Measurements from ENCODE around the gene ENO4. TPM values are rescaled to one million over a fixed set of nuclear protein-coding genes. Genes with fewer than 3 reads are reported as not detected.

Gene ENO4
- total and polyA plus RNA-seq, 9 of the 15 experiments (the other 6 are each of a cell fraction or from before 2014, with no cell fraction given) = 0.07 TPM; not detected in 8

DNA sequence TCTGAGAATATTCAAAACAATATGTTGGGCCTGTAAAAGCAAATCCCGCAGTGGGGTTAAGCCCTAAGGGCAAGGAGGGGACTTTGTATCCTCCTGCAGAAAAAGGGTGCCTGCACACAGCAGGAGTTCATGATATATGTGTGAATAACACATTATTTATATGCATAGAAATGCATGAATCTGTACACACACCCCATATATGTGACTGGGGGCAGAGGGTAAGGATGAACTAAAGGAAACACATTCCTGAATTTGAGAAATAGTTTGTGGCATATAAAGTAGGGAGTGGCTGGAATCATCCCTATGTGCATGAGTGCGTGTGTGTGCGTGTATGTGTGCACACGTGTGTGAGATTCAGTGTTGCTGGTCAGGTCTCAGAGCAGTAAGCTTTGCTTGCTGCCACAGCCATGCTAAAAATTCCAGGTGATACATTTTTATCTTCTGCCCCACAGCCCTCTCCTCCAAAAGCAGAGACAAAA lies 18.9 kb downstream of the ENO4 start:
- H3K4me3 ChIP-seq = no peak overlapping the region
- intact Hi-C loops (cut with micrococcal nuclease) (no loop called here), in situ Hi-C loops (cut with MboI) (no loop called here)
- no peaks in the 10 kb centered on the region for H3K4me1 ChIP-seq (replicated peaks in 1 of 2; ENCODE audit: control insufficient read depth in 2 of 2, insufficient read depth in 2 of 2, low read length in 2 of 2)
- no peak overlapping the region for H3K4me2 ChIP-seq (ENCODE audit: insufficient read depth, low read length)
- peaks cover 0 to 5% of the 10 kb centered on the region in 2 experiments; a peak in 2 of 5 replicates for H3K27me3 ChIP-seq (ENCODE audit: control insufficient read depth in 2 of 2, insufficient read depth in 2 of 2, low read length in 2 of 2)
- H3K9me3 ChIP-seq (replicated peaks; ENCODE audit: control insufficient read depth, insufficient read depth, low read depth, low read length) = no peaks in the 10 kb centered on the region
- H4K20me1 ChIP-seq (replicated peaks; ENCODE audit: control insufficient read depth, insufficient read depth, low read length) = no peaks in the 10 kb centered on the region
- ChIA-PET CTCF (ENCODE audit: low intra/inter-chr PET ratio) (no interaction called here), POLR2A (no interaction called here)
- no peaks in the 10 kb centered on the region for H3K9me1 ChIP-seq (ENCODE audit: control insufficient read depth, insufficient read depth, low read length)
- no peak overlapping the region for H3K27ac ChIP-seq (ENCODE audit: extremely low read depth, low read depth, low read length)
- no peaks in the 10 kb centered on the region for H3K36me3 ChIP-seq (ENCODE audit: control insufficient read depth, insufficient read depth, low read length)
- FAIRE-seq (no peak), DNase-seq (ENCODE audit: extremely low read depth in 1 of 4, low spot score in 3 of 4) (no peak), ATAC-seq (no peak)
- BruUV-seq (replicated peaks) = no TSS peak
- 2% methylated on average over 4 of the region's 4 CpGs for WGBS (ENCODE audit: insufficient coverage, low coverage, missing lambda C conversion rate)
- H2AFZ ChIP-seq (ENCODE audit: low read depth, low read length) = no peak overlapping the region
- TF ChIP-seq BHLHE40 (IDR thresholded peaks at IDR 0.05; ENCODE audit: low read length) = no peak
- TF ChIP-seq ZNF561 (CRISPR knock-in tag; conservative IDR thresholded peaks at IDR 0.05) = no peak
- no peak for TF ChIP-seq ZNF24 (IDR thresholded peaks at IDR 0.05)
- no peak for TF ChIP-seq ZNF175 (CRISPR knock-in tag; IDR thresholded peaks at IDR 0.05; ENCODE audit: low read depth)
- TF ChIP-seq NCOR1 (IDR thresholded peaks at IDR 0.05) = no peak
- TF ChIP-seq CREB1 (IDR thresholded peaks at IDR 0.05) = no peak
- TF ChIP-seq CREB1 (CRISPR knock-in tag; IDR thresholded peaks at IDR 0.05) = no peak
- no peak for TF ChIP-seq SMARCA4 (IDR thresholded peaks at IDR 0.05)
- TF ChIP-seq TCFL5 (CRISPR knock-in tag; conservative IDR thresholded peaks at IDR 0.05) = no peak
- TF ChIP-seq HDAC1 (IDR thresholded peaks at IDR 0.05) = no peak
- TF ChIP-seq CHCHD3 (CRISPR knock-in tag; IDR thresholded peaks at IDR 0.05) = no peak
- TF ChIP-seq ZNF311 (CRISPR knock-in tag; IDR thresholded peaks at IDR 0.05) = no peak
- no peak for TF ChIP-seq RBFOX2 (IDR thresholded peaks at IDR 0.05; ENCODE audit: low read depth, low read length)
- H3K9ac ChIP-seq (ENCODE audit: insufficient read depth in 1 of 2, low read depth in 2 of 2, low read length in 2 of 2) = no peak overlapping the region
- no peaks in the 10 kb centered on the region for H3K79me2 ChIP-seq (ENCODE audit: control insufficient read depth, insufficient read depth, low read length)
